NAMALWA (cell line): ENCODE measurements around the gene NCOA3.
"Not testable (repeated sequence)": the region's sequence is repeated elsewhere in the genome, so short reads cannot be mapped to it uniquely, and the experiment has no call there.

Source experiments
- DNase-seq: peaks from one replicate; pipeline ENCODE4 v3.0.0-alpha.2; 2015; ENCODE audit warnings: low spot score

NCOA3 gene

GRCh38 chr20:47540443-47541354 lies 39.0 kb downstream of the NCOA3 start:
- DNase-seq, result peak; percentile 47

DNA sequence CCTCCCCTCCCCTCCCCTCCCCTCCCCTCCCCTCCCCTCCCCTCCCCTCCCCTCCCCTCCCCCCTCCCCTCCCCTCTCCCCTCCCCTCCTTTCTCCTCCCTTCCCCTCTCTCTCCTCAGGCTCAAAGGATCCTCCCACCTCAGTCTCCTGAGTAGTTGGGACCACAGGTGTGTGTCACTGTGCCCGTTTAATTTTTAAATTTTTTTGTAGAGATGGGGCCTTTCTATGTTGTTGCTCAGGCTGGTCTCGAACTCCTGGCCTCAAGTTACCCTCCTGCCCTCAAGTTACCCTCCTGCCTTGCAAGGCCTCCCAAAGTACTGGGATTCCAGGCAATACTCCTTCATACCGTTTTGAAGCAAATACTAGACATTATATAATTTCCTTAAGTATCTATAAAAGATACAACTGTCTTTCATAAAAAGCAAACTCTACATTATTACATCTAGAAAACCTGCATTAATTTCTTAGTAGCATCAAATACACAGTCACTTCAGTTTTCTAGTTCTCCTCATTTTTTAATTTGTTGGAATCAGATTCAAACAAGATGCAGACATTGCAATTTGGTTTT lies 39.8 kb downstream of the NCOA3 start:
- DNase-seq, result no peak

DNA sequence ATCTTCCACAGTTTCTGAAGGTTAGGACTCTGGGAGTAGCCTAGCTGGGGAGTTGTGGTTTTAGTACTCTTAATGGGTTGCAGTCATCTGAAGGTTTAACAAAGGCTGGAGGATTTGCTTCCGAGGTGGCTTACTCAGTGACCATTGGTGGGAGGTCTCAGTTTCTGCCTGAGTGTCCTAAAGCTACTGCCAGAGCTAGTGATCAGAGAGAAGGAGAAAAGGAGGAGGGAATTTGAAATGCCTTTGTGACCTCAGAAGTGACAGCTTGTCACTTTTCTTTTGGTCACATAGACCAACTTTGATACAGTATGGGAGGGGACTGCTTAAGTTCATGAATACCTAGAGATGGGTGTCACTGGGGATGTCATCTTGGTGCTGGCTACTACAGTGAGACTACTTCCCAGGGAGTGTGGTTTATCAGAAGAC lies 41.3 kb downstream of the NCOA3 start:
- DNase-seq, result peak; percentile 29

GRCh38 chr20:47544240-47544639 lies 42.6 kb downstream of the NCOA3 start:
- no peak for DNase-seq

DNA sequence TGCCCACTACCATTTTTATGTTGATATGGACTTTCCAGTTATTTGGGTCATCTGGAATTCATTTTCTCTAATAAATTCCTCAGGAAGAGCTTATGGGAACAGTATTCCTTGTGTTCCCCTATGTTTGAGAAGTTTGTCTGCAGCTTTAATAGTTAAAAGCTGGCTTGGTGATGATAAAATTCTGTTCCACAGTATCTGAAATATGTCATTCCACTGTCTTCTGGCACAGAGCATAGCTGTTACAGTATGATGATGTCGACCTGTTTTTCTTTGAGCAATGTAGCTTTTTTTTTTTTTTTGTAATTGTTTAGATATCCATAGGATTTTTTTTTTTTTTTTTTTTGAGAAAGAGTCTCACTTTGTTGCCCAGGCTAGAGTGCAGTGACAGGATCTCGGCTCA lies 43.2 kb downstream of the NCOA3 start:
- DNase-seq, result no peak

- DNase-seq, result no peak
These were observed 43.8 kb downstream of the NCOA3 start for GRCh38 chr20:47545499-47545898.

DNA sequence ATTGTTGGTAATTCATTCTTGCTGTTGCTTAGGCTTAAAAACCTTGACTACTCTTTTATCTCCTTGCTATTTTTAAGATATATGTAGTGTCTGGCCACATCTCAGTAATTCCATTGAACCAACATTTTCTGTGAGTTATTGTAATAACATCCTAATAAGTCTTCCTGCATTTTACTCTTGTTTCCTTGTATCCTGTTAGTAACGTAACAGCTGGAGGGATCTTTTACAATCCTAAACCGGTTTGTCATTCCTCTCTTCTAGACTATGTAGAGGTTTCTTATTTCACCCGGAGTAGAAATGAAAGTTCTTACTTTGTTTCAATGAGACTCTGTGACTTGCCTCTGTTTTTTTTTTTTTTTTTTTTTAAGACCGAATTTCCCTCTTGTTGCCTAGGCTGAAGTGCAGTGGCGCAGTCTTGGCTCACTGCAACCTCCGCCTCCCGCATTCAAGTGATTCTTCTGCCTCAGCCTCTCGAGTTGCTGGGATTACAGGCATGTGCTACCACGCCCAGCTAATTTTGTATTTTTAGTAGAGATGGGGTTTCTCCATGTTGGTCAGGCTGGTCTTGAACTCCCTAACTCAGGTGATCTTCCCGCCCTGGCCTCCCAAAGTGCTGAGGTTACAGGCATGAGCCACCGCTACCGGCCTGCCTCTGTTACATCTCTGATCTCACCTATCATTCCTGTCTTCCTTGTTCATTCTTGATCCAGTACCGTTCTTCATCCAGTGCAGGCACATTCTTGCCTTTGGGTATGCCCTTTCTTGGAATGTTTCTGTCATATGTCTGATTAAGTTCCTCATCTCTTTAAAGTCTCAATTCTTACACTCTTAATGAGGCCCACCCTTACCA lies 44.7 kb downstream of the NCOA3 start:
- no peak for DNase-seq

GRCh38 chr20:47547034-47547387 lies 45.3 kb downstream of the NCOA3 start:
- DNase-seq, result no peak

DNA sequence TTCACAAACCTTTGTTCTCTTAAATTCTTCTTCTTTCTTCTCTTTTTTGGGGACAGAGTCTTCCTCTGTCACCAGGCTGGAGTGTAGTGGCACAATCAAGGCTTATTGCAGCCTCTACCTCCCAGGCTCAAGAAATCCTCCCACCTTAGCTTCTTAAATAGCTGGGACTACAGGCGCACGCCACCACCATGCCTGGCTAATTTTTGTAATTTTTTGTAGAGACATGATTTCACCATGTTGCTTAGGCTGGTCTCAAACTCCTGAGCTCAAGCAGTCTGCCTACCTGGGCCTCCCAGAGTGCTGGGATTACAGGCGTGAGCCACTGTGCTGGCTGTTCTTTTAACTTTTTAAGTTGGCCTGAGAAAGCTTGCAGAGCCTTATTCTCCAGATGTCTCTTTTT lies 48.0 kb downstream of the NCOA3 start:
- no peak for DNase-seq

GRCh38 chr20:47551222-47551621 lies 49.5 kb downstream of the NCOA3 start:
- DNase-seq, result no peak

DNA sequence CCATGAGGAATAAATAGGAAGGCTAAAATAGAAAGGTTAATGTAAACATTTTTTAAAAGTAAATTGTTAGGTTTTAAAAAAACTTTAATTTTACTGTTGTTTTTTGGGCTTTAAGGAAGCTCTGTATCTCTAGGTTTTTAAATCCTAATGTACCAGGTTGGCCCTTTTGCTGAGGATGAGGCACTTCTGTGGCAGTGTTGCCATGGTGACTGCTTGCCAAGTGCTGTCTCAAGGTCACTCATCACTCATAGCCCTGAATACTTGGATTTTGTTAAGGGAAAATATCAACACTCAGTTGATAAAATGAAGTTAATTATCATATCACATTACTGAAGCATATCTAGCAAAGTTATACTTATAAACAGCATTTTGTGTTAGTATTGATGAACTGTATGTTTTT lies 50.2 kb downstream of the NCOA3 start:
- no peak for DNase-seq

DNA sequence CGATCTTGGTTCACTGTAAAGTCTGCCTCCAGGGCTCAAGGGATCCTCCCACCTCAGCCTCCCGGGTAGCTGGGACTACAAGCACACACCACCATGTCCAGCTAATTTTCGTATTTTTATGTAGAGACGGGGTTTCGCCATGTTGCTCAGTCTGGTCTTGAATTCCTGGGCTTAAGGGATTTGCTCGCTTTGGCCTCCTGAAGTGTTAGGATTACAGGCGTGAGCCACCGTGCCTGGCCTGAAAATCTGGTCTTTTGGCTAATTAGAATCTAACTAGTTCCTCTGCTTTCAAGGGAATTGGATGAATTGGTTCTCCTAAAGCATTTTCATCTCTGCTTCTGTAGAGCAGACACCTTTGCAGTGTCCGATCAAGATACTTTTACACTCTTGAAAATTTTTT lies 51.3 kb downstream of the NCOA3 start:
- no peak for DNase-seq

GRCh38 chr20:47553594-47554235 lies 52.0 kb downstream of the NCOA3 start:
- not testable (repeated sequence) for DNase-seq

GRCh38 chr20:47554283-47554682 lies 52.6 kb downstream of the NCOA3 start:
- DNase-seq, result not testable (repeated sequence)

DNA sequence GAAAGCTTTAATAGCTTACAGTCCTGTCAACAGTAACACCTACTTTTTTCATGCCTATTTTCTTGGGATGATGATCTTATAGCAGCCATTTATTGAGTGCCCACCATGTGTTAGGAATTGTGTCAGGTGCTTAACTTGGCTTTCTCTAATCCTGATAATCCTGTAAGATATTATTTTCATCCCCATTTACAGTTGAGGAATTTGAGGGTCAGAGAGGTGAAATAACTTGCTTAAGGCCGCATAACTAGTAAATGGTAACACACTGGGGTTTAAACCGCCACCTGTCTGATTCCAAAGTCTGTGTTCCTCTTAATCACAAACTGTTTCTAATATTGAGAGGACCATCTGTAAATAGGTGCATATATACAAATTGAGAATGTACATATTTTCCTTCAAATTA lies 55.5 kb downstream of the NCOA3 start:
- no peak for DNase-seq

- DNase-seq, result no peak
These were observed 56.1 kb downstream of the NCOA3 start for GRCh38 chr20:47557791-47558190.

GRCh38 chr20:47558295-47559066 lies 56.8 kb downstream of the NCOA3 start:
- DNase-seq, result no peak

DNA sequence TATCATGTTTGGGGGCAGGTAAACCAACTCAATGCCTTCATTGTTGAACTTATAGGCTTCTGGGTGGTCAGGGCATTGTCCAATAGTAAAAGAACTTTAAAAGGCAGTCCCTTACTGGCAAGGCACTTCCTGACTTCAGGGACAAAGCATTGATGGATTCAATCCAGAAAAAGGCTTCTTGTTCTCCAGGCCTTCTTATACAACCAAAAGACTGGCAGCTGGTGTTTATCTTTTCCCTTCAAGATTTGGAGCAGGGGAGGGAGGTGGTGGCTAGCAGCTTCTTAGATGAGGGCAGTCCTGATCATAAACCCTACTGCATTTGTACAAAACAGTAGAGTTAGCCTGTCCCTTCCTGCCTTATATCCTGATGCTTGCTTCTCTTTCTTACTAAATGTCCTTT lies 57.5 kb downstream of the NCOA3 start:
- no peak for DNase-seq

DNA sequence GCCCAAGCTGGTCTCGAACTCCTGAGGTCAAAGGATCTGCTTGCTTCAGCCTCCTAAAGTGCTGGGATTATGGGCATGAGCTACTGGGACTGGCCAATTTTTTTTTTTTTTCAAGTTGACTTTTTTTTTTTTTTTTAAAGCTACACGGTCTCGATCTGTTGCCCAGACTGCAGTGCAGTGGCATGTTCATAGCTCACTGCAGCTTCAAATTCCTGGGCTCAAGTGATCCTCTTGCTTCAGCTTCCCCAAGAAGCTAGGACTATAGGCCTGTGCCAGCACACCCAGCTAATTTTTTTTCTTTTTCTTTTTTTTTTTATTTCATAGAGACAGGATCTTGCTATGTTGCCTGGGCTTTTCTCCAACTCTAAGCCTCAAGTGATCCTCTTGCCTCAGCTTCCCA lies 59.5 kb downstream of the NCOA3 start:
- no peak for DNase-seq

- no peak for DNase-seq
These were observed 60.2 kb downstream of the NCOA3 start for GRCh38 chr20:47561603-47562583.
